Upper lobe of right lung (tissue), 1 donor: ENCODE data around the gene HS6ST3. TPM values are rescaled to one million over a fixed set of nuclear protein-coding genes. Genes with fewer than 3 reads are reported as not detected.
A peak's percentile ranks its signal among the peaks of the same experiment; 100 is the strongest.

Experiments used
- ATAC-seq: fragments of 200-7000 bp; cut with Tn5 transposase; one replicate; pipeline ENCODE4 v1.9.1; 2020; ENCODE audit warnings: mild to moderate bottlenecking, moderate library complexity
- DNase-seq: peaks from one replicate; pipeline ENCODE4 v3.0.0-alpha.2; 2020
- H3K27ac ChIP-seq: fragments of 200-600 bp; one replicate; pipeline ENCODE4 v1.8.0; 2022
- H3K27me3 ChIP-seq: fragments of 200-600 bp; one replicate; pipeline ENCODE4 v1.8.0; 2022; ENCODE audit warnings: mild to moderate bottlenecking
- H3K36me3 ChIP-seq: fragments of 200-600 bp; one replicate; pipeline ENCODE4 v1.8.0; 2022
- H3K4me1 ChIP-seq: fragments of 200-600 bp; one replicate; pipeline ENCODE4 v1.8.0; 2022
- H3K4me3 ChIP-seq: fragments of 200-600 bp; one replicate; pipeline ENCODE4 v1.8.0; 2022; ENCODE audit warnings: mild to moderate bottlenecking
- H3K9me3 ChIP-seq: fragments of 200-600 bp; one replicate; pipeline ENCODE4 v1.8.0; 2022
- intact Hi-C: fragments of 100-400 bp; cut with DNase I; formaldehyde crosslinking; loops from one replicate; pipeline ENCODE4 v1.11.0; 2022
- total RNA-seq: library from RNA; stranded (reverse); fragmentation: NEBNext Ultra II Directional; extraction: Animal tissue kit (Norgen Biotek cat#: 25700); gene quantifications from one replicate; pipeline ENCODE4 v1.2.1, GENCODE V29; 2021
- TF ChIP-seq, protein P1 (sequence below): fragments of 200-600 bp; IDR thresholded peaks from one replicate; pipeline ENCODE4 v1.8.0; 2022; ENCODE audit warnings: antibody characterized with exemption
- donor health status: DM: no; HTN: yes; CAD: no; lungs with severe emphysema.

The HS6ST3 gene
- total RNA-seq, 1 donor from 2014 or later = not detected

- no peak for DNase-seq
- no peaks in the 10 kb centered on the region for H3K36me3 ChIP-seq
- no peak for ATAC-seq
- no peaks in the 10 kb centered on the region for H3K27me3 ChIP-seq
- intact Hi-C loops = no loop called here
- TF ChIP-seq, protein P1, sequence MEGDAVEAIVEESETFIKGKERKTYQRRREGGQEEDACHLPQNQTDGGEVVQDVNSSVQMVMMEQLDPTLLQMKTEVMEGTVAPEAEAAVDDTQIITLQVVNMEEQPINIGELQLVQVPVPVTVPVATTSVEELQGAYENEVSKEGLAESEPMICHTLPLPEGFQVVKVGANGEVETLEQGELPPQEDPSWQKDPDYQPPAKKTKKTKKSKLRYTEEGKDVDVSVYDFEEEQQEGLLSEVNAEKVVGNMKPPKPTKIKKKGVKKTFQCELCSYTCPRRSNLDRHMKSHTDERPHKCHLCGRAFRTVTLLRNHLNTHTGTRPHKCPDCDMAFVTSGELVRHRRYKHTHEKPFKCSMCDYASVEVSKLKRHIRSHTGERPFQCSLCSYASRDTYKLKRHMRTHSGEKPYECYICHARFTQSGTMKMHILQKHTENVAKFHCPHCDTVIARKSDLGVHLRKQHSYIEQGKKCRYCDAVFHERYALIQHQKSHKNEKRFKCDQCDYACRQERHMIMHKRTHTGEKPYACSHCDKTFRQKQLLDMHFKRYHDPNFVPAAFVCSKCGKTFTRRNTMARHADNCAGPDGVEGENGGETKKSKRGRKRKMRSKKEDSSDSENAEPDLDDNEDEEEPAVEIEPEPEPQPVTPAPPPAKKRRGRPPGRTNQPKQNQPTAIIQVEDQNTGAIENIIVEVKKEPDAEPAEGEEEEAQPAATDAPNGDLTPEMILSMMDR = no peak
- H3K9me3 ChIP-seq = no peaks in the 10 kb centered on the region
- no peak overlapping the region for H3K27ac ChIP-seq
- H3K4me3 ChIP-seq = no peak overlapping the region
- no peaks in the 10 kb centered on the region for H3K4me1 ChIP-seq
Observed at GRCh38 chr13:96072392-96072791, 17.5 kb upstream of the HS6ST3 start.

DNA sequence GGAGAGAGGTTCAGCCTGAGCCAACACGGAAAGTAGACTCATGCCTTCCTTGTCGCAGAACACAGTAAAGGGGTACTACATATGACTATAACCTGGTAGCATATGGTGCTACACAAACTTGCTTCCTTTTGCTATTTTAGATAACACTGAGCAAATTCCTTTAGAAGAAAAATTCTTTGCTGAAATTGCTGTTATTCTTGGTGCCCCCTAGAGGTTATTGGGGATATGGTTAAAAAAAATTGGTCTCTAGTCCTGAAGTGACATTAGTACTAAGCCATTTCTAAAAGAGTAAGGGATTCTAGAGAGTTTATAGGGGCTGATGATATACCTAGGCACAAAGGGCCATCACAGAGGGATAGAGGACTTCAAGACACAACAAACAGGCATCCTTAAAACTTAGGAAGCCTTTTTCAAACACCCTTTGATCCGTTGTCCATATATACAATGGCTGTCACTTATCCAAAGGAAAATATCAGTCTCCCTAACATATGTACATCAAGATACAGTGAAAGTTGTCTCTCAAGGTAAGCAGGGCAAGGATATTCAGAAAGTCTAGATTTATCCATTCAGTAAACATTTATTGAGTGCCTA, 13.9 kb upstream of the HS6ST3 start:
- intact Hi-C loops = no loop called here
- Histone ChIP-seq H3K4me3 (no peak overlapping the region), H3K9me3 (no peaks in the 10 kb centered on the region), H3K4me1 (no peaks in the 10 kb centered on the region), H3K36me3 (no peaks in the 10 kb centered on the region), H3K27me3 (no peaks in the 10 kb centered on the region), H3K27ac (no peak overlapping the region)
- DNase-seq = no peak
- TF ChIP-seq, protein P1 = peak; percentile 56
- no peak for ATAC-seq

- intact Hi-C loops = no loop called here
- H3K36me3 ChIP-seq = no peaks in the 10 kb centered on the region
- TF ChIP-seq, protein P1 = no peak
- DNase-seq (no peak), ATAC-seq (no peak)
- no peaks in the 10 kb centered on the region for H3K4me1 ChIP-seq
- H3K27ac ChIP-seq = no peak overlapping the region
- H3K27me3 ChIP-seq = peaks cover 7% of the 10 kb centered on the region
- no peaks in the 10 kb centered on the region for H3K9me3 ChIP-seq
- no peak overlapping the region for H3K4me3 ChIP-seq
Observed at GRCh38 chr13:96080676-96081075, 9.2 kb upstream of the HS6ST3 start.

DNA sequence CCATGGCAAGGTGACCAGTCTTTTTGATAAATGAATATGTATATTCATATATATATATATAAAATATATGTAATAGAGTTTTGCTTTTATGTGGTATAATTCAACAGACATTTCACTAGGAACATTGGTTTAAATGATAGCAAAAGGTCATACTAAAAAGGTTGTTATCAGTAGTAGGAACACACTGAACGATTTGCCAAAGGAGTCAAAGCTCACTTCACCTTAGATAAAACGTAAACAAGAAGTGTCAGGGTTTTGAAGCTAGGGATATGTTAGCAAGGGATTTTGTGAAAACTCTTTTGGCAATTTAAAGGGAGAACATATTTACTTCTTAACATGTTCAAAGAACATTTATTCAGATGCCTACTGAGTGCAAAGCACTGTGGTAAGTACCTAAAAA, 8.0 kb upstream of the HS6ST3 start:
- TF ChIP-seq, protein P1 = no peak
- no peak for DNase-seq
- Histone ChIP-seq H3K27ac (no peak overlapping the region), H3K36me3 (no peaks in the 10 kb centered on the region), H3K9me3 (no peaks in the 10 kb centered on the region), H3K4me3 (no peak overlapping the region), H3K27me3 (peaks cover 19% of the 10 kb centered on the region), H3K4me1 (no peaks in the 10 kb centered on the region)
- intact Hi-C loops = no loop called here
- ATAC-seq = no peak

DNA sequence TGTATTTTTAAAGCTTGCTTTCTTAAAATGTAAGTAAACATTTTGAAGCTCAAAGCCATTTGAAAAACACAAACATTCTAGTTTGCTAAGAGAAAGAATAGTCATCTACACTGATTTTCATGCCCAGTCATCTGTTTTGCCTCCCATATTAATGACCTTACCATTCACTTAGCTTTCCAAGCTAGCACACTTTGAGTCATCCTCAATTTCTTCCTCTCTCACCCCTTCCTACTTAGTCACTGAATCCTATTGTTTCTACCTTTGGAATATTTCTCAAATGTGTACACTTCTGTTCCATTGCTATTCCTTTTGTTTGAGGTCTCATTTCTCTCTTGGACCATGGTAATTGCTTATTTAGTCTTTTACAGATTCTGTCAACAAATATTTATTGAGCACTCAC, 7.3 kb upstream of the HS6ST3 start:
- no peak for ATAC-seq
- Histone ChIP-seq H3K27me3 (peaks cover 25% of the 10 kb centered on the region), H3K27ac (no peak overlapping the region), H3K36me3 (no peaks in the 10 kb centered on the region), H3K9me3 (no peaks in the 10 kb centered on the region), H3K4me1 (no peaks in the 10 kb centered on the region), H3K4me3 (no peak overlapping the region)
- TF ChIP-seq, protein P1 = no peak
- DNase-seq = no peak
- intact Hi-C loops = no loop called here

GRCh38 chr13:96086736-96087135, 3.2 kb upstream of the HS6ST3 start:
- peaks cover 52% of the 10 kb centered on the region for H3K27me3 ChIP-seq
- no peak for DNase-seq
- H3K4me3 ChIP-seq = no peak overlapping the region
- H3K4me1 ChIP-seq = no peaks in the 10 kb centered on the region
- H3K36me3 ChIP-seq = no peaks in the 10 kb centered on the region
- no peaks in the 10 kb centered on the region for H3K9me3 ChIP-seq
- no peak overlapping the region for H3K27ac ChIP-seq
- intact Hi-C loops = no loop called here
- TF ChIP-seq, protein P1 = no peak
- ATAC-seq = no peak
